Measurements from ENCODE around the gene THSD7B. TPM values are rescaled to one million over a fixed set of nuclear protein-coding genes. Genes with fewer than 3 reads are reported as not detected.

THSD7B gene
- total RNA-seq, 4 donors from 2014 or later: under 0.01 to 0.29 (median 0.03) TPM

DNA sequence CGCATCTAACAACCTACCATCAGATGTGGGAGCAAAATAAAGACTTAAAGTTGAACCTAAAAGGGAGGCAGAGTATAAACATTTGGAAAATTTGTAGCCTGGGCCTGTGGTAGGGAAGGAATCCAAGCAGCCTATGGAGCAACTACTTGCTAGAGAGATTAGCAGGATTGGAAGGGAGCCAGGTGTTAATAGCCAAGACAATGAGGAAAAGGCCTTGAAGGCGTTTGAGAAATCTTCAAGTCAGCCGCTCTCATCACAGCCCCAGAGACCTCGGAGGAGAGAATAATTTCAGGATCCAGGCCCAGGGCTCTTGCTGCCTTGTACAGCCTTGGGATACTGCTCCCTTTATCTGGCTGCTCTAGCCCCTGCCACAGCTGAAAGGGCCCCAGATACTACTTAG, 219.7 kb downstream of the THSD7B start:
- TF ChIP-seq POLR2AphosphoS5 (IDR thresholded peaks at IDR 0.05) (no peak), EP300 (IDR thresholded peaks at IDR 0.05) (no peak), POLR2A (IDR thresholded peaks at IDR 0.05; ENCODE audit: low read depth) (no peak)
- TF ChIP-seq, protein P1, sequence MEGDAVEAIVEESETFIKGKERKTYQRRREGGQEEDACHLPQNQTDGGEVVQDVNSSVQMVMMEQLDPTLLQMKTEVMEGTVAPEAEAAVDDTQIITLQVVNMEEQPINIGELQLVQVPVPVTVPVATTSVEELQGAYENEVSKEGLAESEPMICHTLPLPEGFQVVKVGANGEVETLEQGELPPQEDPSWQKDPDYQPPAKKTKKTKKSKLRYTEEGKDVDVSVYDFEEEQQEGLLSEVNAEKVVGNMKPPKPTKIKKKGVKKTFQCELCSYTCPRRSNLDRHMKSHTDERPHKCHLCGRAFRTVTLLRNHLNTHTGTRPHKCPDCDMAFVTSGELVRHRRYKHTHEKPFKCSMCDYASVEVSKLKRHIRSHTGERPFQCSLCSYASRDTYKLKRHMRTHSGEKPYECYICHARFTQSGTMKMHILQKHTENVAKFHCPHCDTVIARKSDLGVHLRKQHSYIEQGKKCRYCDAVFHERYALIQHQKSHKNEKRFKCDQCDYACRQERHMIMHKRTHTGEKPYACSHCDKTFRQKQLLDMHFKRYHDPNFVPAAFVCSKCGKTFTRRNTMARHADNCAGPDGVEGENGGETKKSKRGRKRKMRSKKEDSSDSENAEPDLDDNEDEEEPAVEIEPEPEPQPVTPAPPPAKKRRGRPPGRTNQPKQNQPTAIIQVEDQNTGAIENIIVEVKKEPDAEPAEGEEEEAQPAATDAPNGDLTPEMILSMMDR (IDR thresholded peaks at IDR 0.05): no peak

DNA sequence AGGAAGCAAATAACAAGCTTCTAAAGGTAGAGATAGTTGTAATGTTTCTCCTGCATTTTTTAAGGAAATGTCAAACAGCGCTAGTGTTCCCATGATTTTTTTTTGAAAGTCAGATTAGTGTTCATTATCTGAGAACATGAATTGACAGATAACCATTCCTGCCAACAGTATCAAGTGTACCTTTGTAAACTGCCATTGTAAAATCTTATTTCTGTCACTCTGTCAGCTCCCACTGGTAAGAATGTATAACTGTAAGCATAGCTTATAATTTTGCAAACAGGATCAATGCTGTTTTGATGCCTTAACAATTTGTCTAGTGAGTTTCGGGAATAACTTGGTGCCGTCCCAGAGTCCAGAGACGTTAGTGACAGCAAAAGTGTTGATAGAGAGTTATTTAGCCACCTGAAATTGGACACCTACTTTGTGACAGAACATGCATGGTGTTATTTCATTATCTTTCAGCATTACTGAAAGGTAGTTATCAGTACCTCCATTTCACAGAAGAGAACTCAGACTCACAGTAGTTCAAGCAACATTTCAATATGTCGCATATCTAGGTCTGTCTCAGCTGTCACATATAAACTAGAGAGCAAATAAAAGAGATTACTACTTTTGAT, 221.4 kb downstream of the THSD7B start:
- no peak for TF ChIP-seq POLR2A (IDR thresholded peaks at IDR 0.05; ENCODE audit: low read depth)
- TF ChIP-seq POLR2AphosphoS5 (IDR thresholded peaks at IDR 0.05): no peak
- TF ChIP-seq, protein P1 (IDR thresholded peaks at IDR 0.05): no peak
- TF ChIP-seq EP300 (IDR thresholded peaks at IDR 0.05): no peak
- no peaks in the 10 kb centered on the region for H3K9me3 ChIP-seq
- H3K27me3 ChIP-seq: no peaks in the 10 kb centered on the region
- no peak for DNase-seq (ENCODE audit: extremely low spot score)
- no peaks in the 10 kb centered on the region for H3K4me1 ChIP-seq
- no peak overlapping the region for H3K27ac ChIP-seq (replicated peaks in 1 of 4)
- H3K36me3 ChIP-seq: no peaks in the 10 kb centered on the region
- intact Hi-C loops (cut with DNase I): no loop called here
- 89% methylated on average over 5 of the region's 5 CpGs for WGBS
- no peak overlapping the region for H3K4me3 ChIP-seq

More for the DNA sequence above, 219.7 kb downstream of the THSD7B start:
- Histone ChIP-seq H3K9me3 (no peaks in the 10 kb centered on the region), H3K27me3 (no peaks in the 10 kb centered on the region), H3K27ac (replicated peaks in 1 of 4) (no peak overlapping the region), H3K4me3 (no peak overlapping the region), H3K4me1 (no peaks in the 10 kb centered on the region), H3K36me3 (no peaks in the 10 kb centered on the region)
- intact Hi-C loops (cut with DNase I): no loop called here
- DNase-seq (ENCODE audit: extremely low spot score): no peak
- WGBS: 63% methylated on average over 4 of the region's 4 CpGs

- Histone ChIP-seq H3K27ac (replicated peaks in 1 of 4) (no peak overlapping the region), H3K36me3 (no peaks in the 10 kb centered on the region), H3K9me3 (no peaks in the 10 kb centered on the region), H3K4me1 (no peaks in the 10 kb centered on the region), H3K4me3 (no peak overlapping the region), H3K27me3 (no peaks in the 10 kb centered on the region)
- intact Hi-C loops (cut with DNase I): no loop called here
- no peak for DNase-seq (ENCODE audit: extremely low spot score)
- WGBS: 73% methylated on average over 4 of the region's 4 CpGs
- TF ChIP-seq, protein P1 (IDR thresholded peaks at IDR 0.05): no peak
- no peak for TF ChIP-seq POLR2AphosphoS5 (IDR thresholded peaks at IDR 0.05)
- no peak for TF ChIP-seq EP300 (IDR thresholded peaks at IDR 0.05)
- no peak for TF ChIP-seq POLR2A (IDR thresholded peaks at IDR 0.05; ENCODE audit: low read depth)
Measured at GRCh38 chr2:136990316-136990715, 225.0 kb downstream of the THSD7B start.

- H3K27me3 ChIP-seq: no peaks in the 10 kb centered on the region
- no peaks in the 10 kb centered on the region for H3K36me3 ChIP-seq
- H3K9me3 ChIP-seq: no peaks in the 10 kb centered on the region
- 70% methylated on average over 1 of the region's 1 CpG for WGBS
- H3K4me3 ChIP-seq: no peak overlapping the region
- H3K4me1 ChIP-seq: no peaks in the 10 kb centered on the region
- intact Hi-C loops (cut with DNase I): no loop called here
- DNase-seq (ENCODE audit: extremely low spot score): no peak
- TF ChIP-seq, protein P1 (IDR thresholded peaks at IDR 0.05): no peak
- TF ChIP-seq POLR2AphosphoS5 (IDR thresholded peaks at IDR 0.05): no peak
- TF ChIP-seq EP300 (IDR thresholded peaks at IDR 0.05): no peak
- TF ChIP-seq POLR2A (IDR thresholded peaks at IDR 0.05; ENCODE audit: low read depth): no peak
- no peak overlapping the region for H3K27ac ChIP-seq (replicated peaks in 1 of 4)
Measured at GRCh38 chr2:136994793-136995192, 229.4 kb downstream of the THSD7B start.

GRCh38 chr2:136997557-136997956, 232.2 kb downstream of the THSD7B start:
- 100% methylated on average over 1 of the region's 1 CpG for WGBS
- H3K9me3 ChIP-seq: no peaks in the 10 kb centered on the region
- no peak for DNase-seq (ENCODE audit: extremely low spot score)
- no peaks in the 10 kb centered on the region for H3K27me3 ChIP-seq
- H3K4me3 ChIP-seq: no peak overlapping the region
- no peaks in the 10 kb centered on the region for H3K4me1 ChIP-seq
- H3K27ac ChIP-seq (replicated peaks in 1 of 4): no peak overlapping the region
- no peaks in the 10 kb centered on the region for H3K36me3 ChIP-seq
- intact Hi-C loops (cut with DNase I): no loop called here
- TF ChIP-seq POLR2AphosphoS5 (IDR thresholded peaks at IDR 0.05): no peak

Measured in esophagus muscularis mucosa (tissue), 4 donors.